Body of pancreas (tissue), 4 donors: ENCODE measurements around the gene C1QTNF3.

Source experiments
- CTCF ChIP-seq, 7 experiments: fragments of 450-650 bp in 4 of 7; fragments of 200-600 bp in 3 of 7; sonication (generic) in 3 of 7; IDR thresholded peaks; one replicate each; pipeline ENCODE4 v1.5.1; 2016 to 2019; ENCODE audit warnings: antibody characterized with exemption in 7 of 7
- POLR2A ChIP-seq, 3 donors: fragments of 450-650 bp; IDR thresholded peaks; one replicate each; pipeline ENCODE4 v1.6.1; 2016; ENCODE audit warnings: antibody characterized with exemption in 3 of 3, mild to moderate bottlenecking in 2 of 3

GRCh38 chr5:34005211-34005610, 37.8 kb downstream of the C1QTNF3 start:
- TF ChIP-seq POLR2A (IDR thresholded peaks at IDR 0.05) = no peak
- TF ChIP-seq CTCF (IDR thresholded peaks at IDR 0.05) = no peak
